HL-60 (cell line): ENCODE measurements around the gene KCNG3.

Source experiments
- DNase-seq, 2 experiments: peaks; one replicate each; pipeline ENCODE4 v3.0.0-alpha.2; 2010 to 2020; ENCODE audit warnings: low read depth in 1 of 2, low spot score in 1 of 2
- H3K27ac ChIP-seq: fragments of 250-450 bp; sonication (Bioruptor Pico); replicated peaks from 2 replicates; pipeline ENCODE4 v1.5.1; 2020; ENCODE audit warnings: mild to moderate bottlenecking, moderate library complexity
- H3K27me3 ChIP-seq: fragments of 250-450 bp; sonication (Bioruptor Pico); 2 replicates; pipeline ENCODE4 v1.5.1; 2021; ENCODE audit warnings: mild to moderate bottlenecking, moderate library complexity; ENCODE audit not compliant: insufficient read depth, poor library complexity, severe bottlenecking
- H3K4me3 ChIP-seq: replicated peaks from 2 replicates; pipeline ENCODE4 v1.5.1; 2011; ENCODE audit warnings: mild to moderate bottlenecking, control low read depth, low read length; ENCODE audit not compliant: insufficient read depth
- CTCF ChIP-seq: IDR thresholded peaks from one replicate; pipeline ENCODE4 v1.5.1; 2011; ENCODE audit warnings: low read length, control low read depth, inconsistent platforms; ENCODE audit not compliant: insufficient read depth
- GABPA ChIP-seq: IDR thresholded peaks from 2 replicates; pipeline ENCODE4 v1.6.1; 2012; ENCODE audit warnings: low read depth
- POLR2AphosphoS5 ChIP-seq: IDR thresholded peaks from 2 replicates; pipeline ENCODE4 v1.6.1; 2012; ENCODE audit warnings: low read depth
- REST ChIP-seq: IDR thresholded peaks from 2 replicates; pipeline ENCODE4 v1.6.1; 2012; ENCODE audit warnings: low read depth; ENCODE audit not compliant: insufficient replicate concordance
- SPI1 ChIP-seq: IDR thresholded peaks from 2 replicates; pipeline ENCODE4 v1.6.1; 2012; ENCODE audit warnings: low read depth, mild to moderate bottlenecking, borderline replicate concordance

Gene KCNG3

DNA sequence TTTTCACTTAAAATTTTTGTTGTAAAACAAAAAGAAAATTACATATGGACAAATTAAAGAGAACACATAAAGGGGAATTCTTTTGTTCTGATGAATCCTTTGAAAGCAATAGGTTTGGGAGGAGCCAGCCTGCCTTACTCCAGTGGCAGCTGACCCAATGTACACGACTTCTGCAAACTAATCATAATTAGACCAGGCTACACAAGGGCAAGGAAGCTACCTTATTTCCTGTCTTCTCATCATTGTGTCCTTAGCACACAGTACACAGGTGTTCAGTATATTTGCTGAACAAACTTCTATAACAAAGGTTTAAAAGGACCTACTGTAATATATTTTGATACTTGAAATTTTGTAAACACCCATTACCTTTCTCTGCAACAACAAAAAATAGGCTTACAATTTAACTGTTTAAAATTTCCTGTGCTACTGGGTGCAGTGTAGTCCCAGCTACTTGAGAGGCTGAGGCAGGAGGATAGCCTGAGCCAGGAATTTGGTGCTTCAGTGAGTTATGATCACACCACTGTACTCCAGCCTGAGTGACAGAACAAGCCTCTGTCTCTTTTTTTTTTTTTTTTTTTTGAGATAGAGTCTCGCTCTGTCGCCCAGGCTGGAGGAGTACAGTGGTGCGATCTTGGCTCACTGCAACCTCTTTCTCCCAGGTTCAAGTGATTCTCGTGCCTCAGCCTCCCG, 18.9 kb downstream of the KCNG3 start:
- H3K27ac ChIP-seq = no peak overlapping the region
- H3K4me3 ChIP-seq = no peak overlapping the region
- no peak for TF ChIP-seq SPI1
- no peaks in the 10 kb centered on the region for H3K27me3 ChIP-seq
- no peak for DNase-seq

DNA sequence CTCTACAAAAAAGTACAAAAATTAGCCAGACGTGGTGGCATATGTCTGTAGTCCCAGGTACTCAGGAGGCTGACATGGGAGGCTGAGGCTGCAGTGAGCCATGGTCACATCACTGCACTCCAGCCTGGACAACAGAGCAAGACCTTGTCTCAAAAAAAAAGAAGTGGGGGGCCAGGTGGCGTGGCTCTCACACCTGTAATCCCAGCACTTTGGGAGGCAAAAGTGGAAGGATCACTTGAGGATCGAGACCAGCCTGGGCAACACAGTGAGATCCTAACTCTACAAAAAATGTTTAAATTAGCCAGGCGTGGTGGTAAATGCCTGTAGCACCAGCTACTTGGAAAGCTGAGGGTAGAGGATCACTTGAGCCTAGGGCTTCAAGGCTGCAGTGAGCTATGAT, 23.1 kb downstream of the KCNG3 start:
- TF ChIP-seq REST = no peak
- TF ChIP-seq CTCF = no peak
- TF ChIP-seq POLR2AphosphoS5 = no peak
- TF ChIP-seq SPI1 = no peak
- no peak for TF ChIP-seq GABPA
- H3K4me3 ChIP-seq = no peak overlapping the region
- no peaks in the 10 kb centered on the region for H3K27me3 ChIP-seq
- no peak for DNase-seq
- no peak overlapping the region for H3K27ac ChIP-seq

DNA sequence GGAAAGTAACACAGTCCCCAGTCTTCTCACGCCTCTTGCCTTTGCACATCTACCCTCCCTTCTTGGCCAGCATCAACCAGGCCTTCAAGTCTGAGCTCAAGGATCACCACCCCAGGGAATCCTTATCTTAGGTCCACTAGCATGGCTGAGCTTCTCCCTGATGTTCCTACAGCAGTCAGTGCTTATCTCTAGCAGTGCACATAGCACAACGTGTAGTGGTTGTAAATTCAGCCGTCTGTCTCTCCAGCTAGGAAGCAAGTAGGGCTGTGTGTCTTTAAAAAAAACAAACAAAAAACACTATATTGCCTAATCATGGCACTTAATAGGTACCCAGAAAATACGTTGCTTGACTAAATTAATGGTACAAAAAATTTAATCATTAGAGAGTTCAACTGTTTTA, 29.2 kb downstream of the KCNG3 start:
- Histone ChIP-seq H3K27me3 (no peaks in the 10 kb centered on the region), H3K4me3 (no peak overlapping the region), H3K27ac (no peak overlapping the region)
- TF ChIP-seq CTCF (no peak), REST (no peak), GABPA (no peak), SPI1 (no peak), POLR2AphosphoS5 (no peak)
- DNase-seq = no peak

DNA sequence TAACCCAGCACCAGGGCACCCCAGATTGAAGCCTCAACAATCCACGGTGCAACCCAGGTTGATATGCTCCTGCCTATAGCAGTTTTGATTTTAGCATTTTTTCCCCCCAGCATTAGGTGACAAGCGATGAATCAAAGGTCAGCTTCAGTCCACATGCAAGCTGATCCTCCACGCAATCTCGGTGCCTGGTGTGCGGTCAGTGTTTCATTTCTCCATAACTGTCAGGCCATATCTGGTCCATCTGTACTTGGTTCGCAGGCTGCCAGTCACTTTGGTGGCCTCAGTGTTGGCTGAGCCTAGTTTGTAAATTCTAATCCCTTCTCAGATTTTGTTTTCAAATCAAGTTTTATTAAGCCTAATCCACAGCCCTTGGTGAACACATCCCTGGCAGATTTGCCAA, 30.2 kb downstream of the KCNG3 start:
- TF ChIP-seq GABPA = no peak
- TF ChIP-seq REST = no peak
- no peak for TF ChIP-seq CTCF
- TF ChIP-seq SPI1 = no peak
- DNase-seq = no peak
- H3K27me3 ChIP-seq = no peaks in the 10 kb centered on the region
- no peak overlapping the region for H3K27ac ChIP-seq
- no peak overlapping the region for H3K4me3 ChIP-seq
